ENCODE data around the gene CPVL.

DNA sequence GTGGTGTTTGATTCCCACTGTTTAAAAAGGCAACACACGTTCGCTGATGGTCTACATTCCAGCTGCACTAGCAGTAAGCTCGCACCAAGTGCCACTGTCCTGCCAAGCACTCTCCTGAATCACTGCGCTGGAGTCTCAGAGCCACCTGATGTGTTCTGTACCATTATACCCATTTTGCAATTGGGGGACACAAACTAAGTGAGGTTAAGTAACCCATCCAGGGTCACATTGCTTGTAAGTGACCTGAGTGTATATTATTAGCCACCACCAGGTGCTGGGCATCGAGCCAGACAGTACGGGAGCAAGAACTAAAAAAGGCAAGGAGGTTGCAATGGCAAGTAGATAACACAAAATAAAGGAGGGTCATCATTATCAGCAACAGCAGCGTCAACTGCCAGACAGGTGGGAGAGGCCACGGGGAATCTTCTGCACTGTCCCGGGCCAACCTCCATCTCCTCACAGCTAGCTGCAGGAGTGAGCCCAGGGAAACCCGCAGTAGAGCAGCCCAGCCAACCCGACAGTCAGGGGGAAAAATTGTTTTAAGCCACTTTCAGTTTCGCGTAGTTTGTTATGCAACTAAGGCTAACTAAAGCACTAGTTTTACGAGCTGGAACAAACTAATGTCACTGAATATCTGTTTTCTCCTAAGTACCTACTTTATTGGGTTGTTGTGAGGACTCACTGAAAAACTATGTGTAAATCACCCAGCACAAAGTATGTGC, 712 bp upstream of the CPVL start:
- no peak for TF ChIP-seq EZH2 (IDR thresholded peaks at IDR 0.05; ENCODE audit: borderline replicate concordance, low read length)
- TF ChIP-seq, protein P1, sequence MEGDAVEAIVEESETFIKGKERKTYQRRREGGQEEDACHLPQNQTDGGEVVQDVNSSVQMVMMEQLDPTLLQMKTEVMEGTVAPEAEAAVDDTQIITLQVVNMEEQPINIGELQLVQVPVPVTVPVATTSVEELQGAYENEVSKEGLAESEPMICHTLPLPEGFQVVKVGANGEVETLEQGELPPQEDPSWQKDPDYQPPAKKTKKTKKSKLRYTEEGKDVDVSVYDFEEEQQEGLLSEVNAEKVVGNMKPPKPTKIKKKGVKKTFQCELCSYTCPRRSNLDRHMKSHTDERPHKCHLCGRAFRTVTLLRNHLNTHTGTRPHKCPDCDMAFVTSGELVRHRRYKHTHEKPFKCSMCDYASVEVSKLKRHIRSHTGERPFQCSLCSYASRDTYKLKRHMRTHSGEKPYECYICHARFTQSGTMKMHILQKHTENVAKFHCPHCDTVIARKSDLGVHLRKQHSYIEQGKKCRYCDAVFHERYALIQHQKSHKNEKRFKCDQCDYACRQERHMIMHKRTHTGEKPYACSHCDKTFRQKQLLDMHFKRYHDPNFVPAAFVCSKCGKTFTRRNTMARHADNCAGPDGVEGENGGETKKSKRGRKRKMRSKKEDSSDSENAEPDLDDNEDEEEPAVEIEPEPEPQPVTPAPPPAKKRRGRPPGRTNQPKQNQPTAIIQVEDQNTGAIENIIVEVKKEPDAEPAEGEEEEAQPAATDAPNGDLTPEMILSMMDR (conservative IDR thresholded peaks at IDR 0.05 in 1 of 2, IDR thresholded peaks at IDR 0.05 in 1 of 2; ENCODE audit: extremely low read depth in 1 of 2, insufficient read depth in 1 of 2, low read depth in 1 of 2, low read length in 2 of 2): no peak
